PC-3 (cell line): ENCODE results near the gene TLX3. TPM values are rescaled to one million over a fixed set of nuclear protein-coding genes. Genes with fewer than 3 reads are reported as not detected.
"Not testable (repeated sequence)": the region's sequence is repeated elsewhere in the genome, so short reads cannot be mapped to it uniquely, and the experiment has no call there.

Experiments used
- ATAC-seq: fragments of 200-7000 bp; cut with Tn5 transposase; 2 replicates; pipeline ENCODE4 v1.9.1; 2020; ENCODE audit warnings: mild to moderate bottlenecking, moderate library complexity
- BruUV-seq: library from RNA; stranded (reverse); fragments of 400-500 nt; replicated peaks from 2 replicates; lab custom pipeline; 2021; lab: Mats Ljungman, UMichigan
- CTCF ChIA-PET: fragments of 300-600 bp; sonication (Branson Sonifier 250); formaldehyde crosslinking; loops from one replicate; lab custom pipeline; 2022; ENCODE audit warnings: antibody characterized with exemption; lab: Charles Lee
- POLR2A ChIA-PET: fragments of 300-600 bp; sonication (Branson Sonifier 250); formaldehyde crosslinking; loops from one replicate; lab custom pipeline; 2022; ENCODE audit warnings: antibody characterized with exemption; ENCODE audit not compliant: unreplicated experiment; lab: Charles Lee
- DNase-seq: peaks from one replicate; pipeline ENCODE4 v3.0.0-alpha.2; 2015
- H2AFZ ChIP-seq: fragments of 300-600 bp; sonication (generic); 2 replicates; pipeline ENCODE4 v1.6.0; 2016; ENCODE audit warnings: antibody characterized with exemption, low read length
- H3F3A ChIP-seq: fragments of 300-600 bp; sonication (generic); one replicate; pipeline ENCODE4 v1.6.0; 2017; ENCODE audit warnings: antibody characterized with exemption, low read length, control low read depth, mild to moderate bottlenecking; ENCODE audit not compliant: unreplicated experiment
- H3K27ac ChIP-seq: fragments of 300-600 bp; sonication (generic); 2 replicates; pipeline ENCODE4 v1.5.1; 2016; ENCODE audit warnings: mild to moderate bottlenecking, low read length
- H3K27me3 ChIP-seq: fragments of 300-600 bp; sonication (generic); 2 replicates; pipeline ENCODE4 v1.6.1; 2016; ENCODE audit warnings: low read length, mixed read lengths
- H3K36me3 ChIP-seq: fragments of 300-600 bp; sonication (generic); 2 replicates; pipeline ENCODE4 v1.6.1; 2016; ENCODE audit warnings: low read depth, mixed run types, low read length, mixed read lengths
- H3K4me1 ChIP-seq: fragments of 300-600 bp; sonication (generic); 2 replicates; pipeline ENCODE4 v1.5.1; 2016; ENCODE audit warnings: low read length; ENCODE audit not compliant: insufficient read depth
- H3K4me2 ChIP-seq: fragments of 300-600 bp; sonication (generic); 2 replicates; pipeline ENCODE4 v1.6.0; 2016; ENCODE audit warnings: low read length
- H3K4me3 ChIP-seq: fragments of 300-600 bp; sonication (generic); 2 replicates; pipeline ENCODE4 v1.5.1; 2016; ENCODE audit warnings: mild to moderate bottlenecking, low read length, mixed read lengths
- H3K79me2 ChIP-seq: fragments of 300-600 bp; sonication (generic); 2 replicates; pipeline ENCODE4 v1.6.1; 2017; ENCODE audit warnings: low read length, mixed read lengths
- H3K9ac ChIP-seq: fragments of 300-600 bp; sonication (generic); 2 replicates; pipeline ENCODE4 v1.6.0; 2016; ENCODE audit warnings: mild to moderate bottlenecking, low read length
- H3K9me2 ChIP-seq: fragments of 300-600 bp; sonication (generic); replicated peaks from 2 replicates; pipeline ENCODE4 v1.6.1; 2016; ENCODE audit warnings: mixed run types, low read length, mixed read lengths
- H3K9me3 ChIP-seq: fragments of 300-600 bp; sonication (generic); 2 replicates; pipeline ENCODE4 v1.6.1; 2016; ENCODE audit warnings: low read length, mixed read lengths
- H4K20me1 ChIP-seq: fragments of 300-600 bp; sonication (generic); 2 replicates; pipeline ENCODE4 v1.6.1; 2016; ENCODE audit warnings: low read length, mixed read lengths
- EZH2 ChIP-seq: fragments of 300-600 bp; sonication (generic); IDR thresholded peaks from one replicate; pipeline ENCODE4 v1.6.1; 2017; ENCODE audit warnings: antibody characterized with exemption, mild to moderate bottlenecking, low read length; ENCODE audit not compliant: unreplicated experiment
- EZH2phosphoT487 ChIP-seq: fragments of 300-600 bp; sonication (generic); IDR thresholded peaks from 2 replicates; pipeline ENCODE4 v1.6.1; 2018; ENCODE audit warnings: mild to moderate bottlenecking, antibody characterized with exemption, low read length, borderline replicate concordance
- intact Hi-C: fragments of 100-400 bp; cut with micrococcal nuclease; formaldehyde crosslinking; loops from 2 replicates; pipeline ENCODE4 v1.9.0; 2023
- total RNA-seq: library from RNA; depleted of rRNA; stranded (reverse); fragments of >200 nt; gene quantifications from 2 replicates; pipeline ENCODE4 v1.2.3, GENCODE V29; 2014; rRNA removed
- TF ChIP-seq, protein P1 (sequence below): fragments of 300-600 bp; sonication (generic); conservative IDR thresholded peaks from 2 replicates; pipeline ENCODE4 v1.5.1; 2017; ENCODE audit warnings: antibody characterized with exemption, low read depth, mild to moderate bottlenecking, low read length

The TLX3 gene
- total RNA-seq, 1 experiment from 2014 or later = not detected

DNA sequence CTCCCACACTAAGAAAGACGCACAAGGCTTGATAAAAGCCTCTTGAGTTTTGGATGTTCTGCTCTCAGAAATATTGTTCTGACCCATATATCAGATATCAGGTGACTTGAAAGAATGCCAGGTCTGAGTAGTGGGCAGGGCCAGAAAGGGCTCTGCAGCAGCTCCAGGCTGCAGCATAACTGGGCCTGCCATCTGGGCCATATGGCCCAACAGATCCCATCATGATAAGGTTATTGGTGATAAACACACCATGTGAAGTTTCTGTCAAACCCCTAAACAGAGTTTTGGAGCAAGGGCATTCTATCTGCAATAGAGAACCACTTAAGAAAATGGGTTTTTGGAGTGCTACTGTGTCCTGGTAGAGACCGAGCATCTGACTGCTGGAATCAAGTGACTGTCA is 48.8 kb downstream of the TLX3 start:
- BruUV-seq = no TSS peak
- no peak overlapping the region for H3K9ac ChIP-seq
- H2AFZ ChIP-seq = no peak overlapping the region
- no peak overlapping the region for H3K4me2 ChIP-seq
- no peak for ATAC-seq
- ChIA-PET POLR2A (no interaction called here), CTCF (no interaction called here)
- H3K36me3 ChIP-seq = no peaks in the 10 kb centered on the region
- no peak overlapping the region for H3K4me3 ChIP-seq
- no peaks in the 10 kb centered on the region for H3K27me3 ChIP-seq
- no peak for TF ChIP-seq EZH2
- TF ChIP-seq, protein P1, sequence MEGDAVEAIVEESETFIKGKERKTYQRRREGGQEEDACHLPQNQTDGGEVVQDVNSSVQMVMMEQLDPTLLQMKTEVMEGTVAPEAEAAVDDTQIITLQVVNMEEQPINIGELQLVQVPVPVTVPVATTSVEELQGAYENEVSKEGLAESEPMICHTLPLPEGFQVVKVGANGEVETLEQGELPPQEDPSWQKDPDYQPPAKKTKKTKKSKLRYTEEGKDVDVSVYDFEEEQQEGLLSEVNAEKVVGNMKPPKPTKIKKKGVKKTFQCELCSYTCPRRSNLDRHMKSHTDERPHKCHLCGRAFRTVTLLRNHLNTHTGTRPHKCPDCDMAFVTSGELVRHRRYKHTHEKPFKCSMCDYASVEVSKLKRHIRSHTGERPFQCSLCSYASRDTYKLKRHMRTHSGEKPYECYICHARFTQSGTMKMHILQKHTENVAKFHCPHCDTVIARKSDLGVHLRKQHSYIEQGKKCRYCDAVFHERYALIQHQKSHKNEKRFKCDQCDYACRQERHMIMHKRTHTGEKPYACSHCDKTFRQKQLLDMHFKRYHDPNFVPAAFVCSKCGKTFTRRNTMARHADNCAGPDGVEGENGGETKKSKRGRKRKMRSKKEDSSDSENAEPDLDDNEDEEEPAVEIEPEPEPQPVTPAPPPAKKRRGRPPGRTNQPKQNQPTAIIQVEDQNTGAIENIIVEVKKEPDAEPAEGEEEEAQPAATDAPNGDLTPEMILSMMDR = no peak
- TF ChIP-seq EZH2phosphoT487 = no peak
- H4K20me1 ChIP-seq = no peaks in the 10 kb centered on the region
- H3F3A ChIP-seq = no peaks in the 10 kb centered on the region
- H3K27ac ChIP-seq = no peak overlapping the region
- H3K9me2 ChIP-seq = no peaks in the 10 kb centered on the region
- no peak for DNase-seq
- intact Hi-C loops = no loop called here
- no peaks in the 10 kb centered on the region for H3K9me3 ChIP-seq
- H3K4me1 ChIP-seq = no peaks in the 10 kb centered on the region
- H3K79me2 ChIP-seq = no peaks in the 10 kb centered on the region

DNA sequence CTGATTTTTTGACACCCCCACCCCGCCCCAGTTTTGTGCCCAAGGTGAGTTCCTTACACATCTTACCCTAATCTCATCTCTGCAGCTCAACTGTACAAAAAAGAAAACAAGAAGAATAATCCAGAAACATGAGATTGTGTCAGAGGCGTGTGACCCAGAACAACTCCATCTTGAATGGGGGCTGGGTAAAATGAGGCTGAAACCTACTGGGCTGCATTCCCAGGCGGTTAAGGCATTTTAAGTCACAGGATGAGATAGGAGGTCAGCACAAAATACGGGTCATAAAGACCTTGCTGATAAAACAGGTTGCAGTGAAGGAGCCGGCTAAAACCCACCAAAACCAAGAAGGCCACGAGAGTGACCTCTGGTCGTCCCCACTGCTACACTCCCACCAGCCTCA is 52.1 kb downstream of the TLX3 start:
- H3K27ac ChIP-seq, H3K9ac ChIP-seq, H2AFZ ChIP-seq, H3K4me2 ChIP-seq, H3K36me3 ChIP-seq, ATAC-seq, H3K79me2 ChIP-seq, H3K9me3 ChIP-seq, H3K9me2 ChIP-seq, H3K4me3 ChIP-seq, H4K20me1 ChIP-seq, CTCF ChIA-PET, BruUV-seq, H3F3A ChIP-seq, POLR2A ChIA-PET, DNase-seq, H3K27me3 ChIP-seq, intact Hi-C loops, H3K4me1 ChIP-seq: not testable (repeated sequence)

Other genes with a start within 250 kb of the TLX3 start
- gene NPM1, start 78.6 kb downstream of the TLX3 start, total RNA-seq = 2,251 and 2,265 TPM in 2 replicates
- 0.26 TPM in 1 of 2 replicates, not detected in the other for gene FGF18, start 110.4 kb downstream of the TLX3 start, total RNA-seq